Motor neuron (in vitro differentiated cells): ENCODE data around the gene IRAK1BP1. TPM values are rescaled to one million over a fixed set of nuclear protein-coding genes. Genes with fewer than 3 reads are reported as not detected.

Experiments
- total RNA-seq, 8 experiments: library from RNA; unstranded; fragments of 300-600 nt; gene quantifications; 2 replicates each; pipeline versions ENCODE4 v1.2.3 to v1.2.4, GENCODE V29; 2022

The IRAK1BP1 gene
- total RNA-seq, 8 experiments from 2014 or later: 3.1 to 16.1 (median 8.3) TPM

Other genes with a start within 250 kb of the IRAK1BP1 start
- 10 to 100 TPM; 19.0 to 53.6 (median 42.5) TPM for gene PHIP, start 210.7 kb downstream of the IRAK1BP1 start, total RNA-seq